HepG2 (cell line): ENCODE results near the gene MYBPC3. TPM values are rescaled to one million over a fixed set of nuclear protein-coding genes. Genes with fewer than 3 reads are reported as not detected.

ENCODE experiments used
- ATAC-seq: fragments of 200-7000 bp; cut with Tn5 transposase; 3 replicates; pipeline ENCODE4 v1.9.1; 2020; ENCODE audit warnings: mild to moderate bottlenecking, moderate library complexity
- BruUV-seq: library from RNA; stranded (reverse); fragments of 400-500 nt; replicated peaks from 2 replicates; lab custom pipeline; 2021; lab: Mats Ljungman, UMichigan
- CTCF ChIA-PET: fragments of 300-600 bp; formaldehyde crosslinking; extraction: SDS; loops from one replicate; lab custom pipeline; 2021; ENCODE audit warnings: low total read pairs, inconsistent platforms, low intra/inter-chr PET ratio; lab: Yijun Ruan, JAX
- POLR2A ChIA-PET: fragments of 350-600 bp; sonication (Branson Sonifier 250); formaldehyde crosslinking; loops from one replicate; lab custom pipeline; 2020; ENCODE audit warnings: antibody characterized with exemption, inconsistent platforms; lab: Yijun Ruan, JAX
- DNase-seq: peaks from one replicate; pipeline ENCODE4 v3.0.0-alpha.2; 2015; ENCODE audit warnings: low spot score
- FAIRE-seq: peaks from 3 replicates; lab custom pipeline; 2011; peaks lifted over from hg19 to GRCh38; lab: Jason Lieb, UNC
- H2AFZ ChIP-seq: one replicate; pipeline ENCODE4 v1.6.1; 2011; ENCODE audit warnings: low read length, inconsistent platforms
- H3K27ac ChIP-seq: fragments of 300-600 bp; 3 replicates; pipeline ENCODE4 v1.8.0; 2011; ENCODE audit warnings: mixed run types, mild to moderate bottlenecking, mixed read lengths, low read length, inconsistent platforms; ENCODE audit not compliant: insufficient read depth; ENCODE audit errors: extremely low read length
- H3K27me3 ChIP-seq, 2 experiments: fragments of 200-600 bp in 1 of 2; 2 replicates in 1 of 2; 3 replicates in 1 of 2; pipeline versions ENCODE4 v1.6.0 to v1.8.0; 2011; ENCODE audit warnings: low read length in 2 of 2, mild to moderate bottlenecking in 2 of 2, moderate library complexity in 2 of 2, inconsistent platforms in 1 of 2; ENCODE audit not compliant: insufficient read depth in 2 of 2, control insufficient read depth in 1 of 2
- H3K36me3 ChIP-seq, 2 experiments: fragments of 200-600 bp in 1 of 2; replicated peaks in 1 of 2; 2 replicates in 1 of 2; 3 replicates in 1 of 2; pipeline versions ENCODE4 v1.5.1 to v1.8.0; 2011; ENCODE audit warnings: low read length in 2 of 2, inconsistent platforms in 1 of 2; ENCODE audit not compliant: insufficient read depth in 2 of 2, control insufficient read depth in 1 of 2
- H3K4me1 ChIP-seq: 2 replicates; pipeline ENCODE4 v1.5.1; 2012; ENCODE audit warnings: low read length, inconsistent platforms; ENCODE audit not compliant: insufficient read depth
- H3K4me2 ChIP-seq: 2 replicates; pipeline ENCODE4 v1.6.0; 2011; ENCODE audit warnings: low read depth, low read length, inconsistent platforms
- H3K4me3 ChIP-seq, 3 experiments: fragments of 200-600 bp in 1 of 3; sonication (generic), shearing (Covaris generic) in 1 of 3; replicated peaks in 1 of 3; 2 replicates each; pipeline ENCODE4 v1.5.1; 2011 to 2016; ENCODE audit warnings: low read length in 3 of 3, inconsistent platforms in 2 of 3, low read depth in 2 of 3, mild to moderate bottlenecking in 2 of 3, control low read depth in 1 of 3, mixed read lengths in 1 of 3; ENCODE audit not compliant: insufficient read depth in 1 of 3
- H3K79me2 ChIP-seq: one replicate; pipeline ENCODE4 v1.6.1; 2011; ENCODE audit warnings: low read length, inconsistent platforms; ENCODE audit not compliant: insufficient read depth
- H3K9ac ChIP-seq: 2 replicates; pipeline ENCODE4 v1.6.0; 2011; ENCODE audit warnings: mild to moderate bottlenecking, low read depth, low read length, inconsistent platforms; ENCODE audit not compliant: insufficient read depth
- H3K9me3 ChIP-seq: 2 replicates; pipeline ENCODE4 v1.5.1; 2012; ENCODE audit warnings: mild to moderate bottlenecking, low read length
- H4K20me1 ChIP-seq: 2 replicates; pipeline ENCODE4 v1.6.0; 2011; ENCODE audit warnings: inconsistent platforms, mild to moderate bottlenecking, low read length, moderate library complexity; ENCODE audit not compliant: insufficient read depth
- HDAC1 ChIP-seq: sonication (generic); formaldehyde crosslinking; IDR thresholded peaks from 2 replicates; pipeline ENCODE4 v1.5.1; 2020; ENCODE audit warnings: mild to moderate bottlenecking, missing genetic modification reagents
- MIER3 ChIP-seq: IDR thresholded peaks from 2 replicates; pipeline ENCODE4 v1.6.1; 2016; ENCODE audit warnings: missing compliant biosample characterization, borderline replicate concordance
- RBM39 ChIP-seq: fragments of 200-400 bp; formaldehyde crosslinking; IDR thresholded peaks from one replicate; pipeline ENCODE4 v1.6.1; 2018; ENCODE audit warnings: antibody characterized with exemption, mild to moderate bottlenecking, low read depth, low read length; ENCODE audit not compliant: poor library complexity, severe bottlenecking
- SIX1 ChIP-seq: sonication (generic); formaldehyde crosslinking; IDR thresholded peaks from 2 replicates; pipeline ENCODE4 v1.4.0; 2020; ENCODE audit warnings: missing genetic modification reagents, borderline replicate concordance
- WGBS: methylation state at CpG from one replicate; pipeline ENCODE4 v1.1.6; 2017; ENCODE audit warnings: low lambda C conversion rate; 5-methylcytosine and 5-hydroxymethylcytosine counted together
- in situ Hi-C: cut with HindIII; loops from 2 replicates; pipeline ENCODE4 v1.10.0; 2017; ENCODE audit warnings: low pct_unique_long_range_greater_than_20kb; ENCODE audit not compliant: extremely low pct_ligation_motif_present
- intact Hi-C: fragments of 100-400 bp; cut with micrococcal nuclease; formaldehyde crosslinking; loops from one replicate; pipeline ENCODE4 v1.10.0; 2022; ENCODE audit not compliant: unreplicated experiment
- polyA plus RNA-seq, 8 experiments: library from polyadenylated mRNA; depleted of rRNA in 3 of 8; stranded (reverse) in 7 of 8; unstranded in 1 of 8; fragments of >200 nt; fragmentation: Illumina TruSeq in 4 of 8; extraction: Trizol in 4 of 8; gene quantifications; 2 replicates each; pipeline versions ENCODE4 v1.2.1 to v1.2.3, GENCODE V29; 2011 to 2016; ENCODE audit warnings: low read depth in 4 of 8, missing spikeins in 1 of 8, mixed read lengths in 1 of 8; ENCODE audit not compliant: insufficient read depth in 1 of 8
- total RNA-seq, 5 experiments: library from RNA; depleted of rRNA; stranded (reverse); fragments of >200 nt; fragmentation: Illumina TruSeq; extraction: Trizol; gene quantifications; 2 replicates each; pipeline ENCODE4 v1.2.3, GENCODE V29; 2016; ENCODE audit warnings: low read depth in 1 of 5
- TF ChIP-seq, protein P1 (sequence below): sonication (generic); formaldehyde crosslinking; IDR thresholded peaks from 2 replicates; pipeline ENCODE4 v1.4.0; 2020; ENCODE audit warnings: missing genetic modification reagents, borderline replicate concordance
- TF ChIP-seq, protein P2 (sequence below): IDR thresholded peaks from 2 replicates; pipeline ENCODE4 v1.6.1; 2016; ENCODE audit warnings: mild to moderate bottlenecking
- TF ChIP-seq, protein P3 (sequence below): sonication (generic); formaldehyde crosslinking; IDR thresholded peaks from 2 replicates; pipeline ENCODE4 v1.9.0; 2022; ENCODE audit warnings: missing genetic modification reagents, mild to moderate bottlenecking, borderline replicate concordance
- TF ChIP-seq, protein P4 (sequence below): sonication (generic); formaldehyde crosslinking; IDR thresholded peaks from 2 replicates; pipeline ENCODE4 v1.8.0; 2022; ENCODE audit warnings: mild to moderate bottlenecking, missing genetic modification reagents; ENCODE audit not compliant: insufficient replicate concordance
- TF ChIP-seq, protein P5 (sequence below): sonication (generic); formaldehyde crosslinking; IDR thresholded peaks from 2 replicates; pipeline ENCODE4 v1.4.0; 2020; ENCODE audit warnings: missing genetic modification reagents, mild to moderate bottlenecking, borderline replicate concordance

MYBPC3 gene
- total and polyA plus RNA-seq, 2 of the 13 experiments (the other 11 are each of a cell fraction or from before 2014, with no cell fraction given), result not detected

DNA sequence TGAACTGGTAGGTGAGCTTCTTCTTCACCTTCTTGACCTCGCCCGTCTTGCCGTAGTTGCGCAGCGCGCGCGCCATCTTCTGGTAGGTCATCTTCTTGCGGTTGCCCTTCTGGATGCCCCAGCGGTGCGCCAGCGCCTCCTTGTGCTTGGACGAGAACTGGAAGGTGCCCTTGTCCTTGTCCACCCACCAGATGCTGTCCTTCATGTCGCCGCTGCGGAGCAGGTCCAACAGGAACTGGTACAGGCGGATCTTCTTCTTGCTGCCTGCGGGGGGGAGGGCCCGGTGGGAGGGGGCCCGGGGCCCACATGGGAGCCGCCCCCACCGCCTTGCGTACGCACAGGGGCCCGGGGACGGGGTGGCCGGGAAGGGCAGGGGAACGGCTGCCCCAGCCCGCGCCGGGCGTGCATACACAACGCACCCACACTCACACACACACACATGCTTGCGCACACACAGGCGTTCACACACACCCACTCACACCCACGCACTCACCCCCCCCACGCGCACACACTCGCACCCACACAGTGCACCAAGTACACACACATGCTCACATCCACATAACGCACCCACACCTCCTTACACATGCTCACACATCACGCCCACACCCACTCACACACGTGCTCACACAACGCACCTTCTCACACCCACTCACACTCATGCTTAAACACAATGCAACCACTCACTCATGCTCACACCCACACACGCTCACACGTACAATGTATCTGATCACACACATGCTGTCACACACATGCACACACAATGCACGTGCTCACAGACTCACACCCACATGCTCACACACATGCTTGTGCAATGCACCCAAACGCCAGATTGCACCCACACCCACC lies 3.0 kb upstream of the MYBPC3 start:
- DNase-seq, result peak; percentile 86
- intact Hi-C loops, result loop anchor here (1.0 to 5.0 kb wide), 4 partner anchors 87 to 257 kb away; no protein-coding TSS in a partner anchor
- peaks cover 64% of the 10 kb centered on the region for H3K4me1 ChIP-seq
- H3K79me2 ChIP-seq, result no peaks in the 10 kb centered on the region
- BruUV-seq, result no TSS peak
- ChIA-PET CTCF (interaction anchor here (0.6 to 2.3 kb wide), 7 partner anchors 25 to 466 kb away, joined by 3 to 20 read pairs (median 9); partner anchors contain the start of genes ARFGAP2 and NR1H3), POLR2A (no interaction called here)
- H3K36me3 ChIP-seq, result no peaks in the 10 kb centered on the region
- no peaks in the 10 kb centered on the region for H3K9me3 ChIP-seq
- peak overlapping the region; percentile 15 for H2AFZ ChIP-seq
- H3K27me3 ChIP-seq, result peaks cover 6 to 31% of the 10 kb centered on the region in 2 experiments; a peak in 3 of 5 replicates
- H3K4me3 ChIP-seq, result peak overlapping the region; percentile 54 to 72 (median 66)
- H3K9ac ChIP-seq, result 0 out of 2 replicates have a peak overlapping the region, but pooled peaks have one; percentile 29
- in situ Hi-C loops, result no loop called here
- H4K20me1 ChIP-seq, result no peaks in the 10 kb centered on the region
- peak; percentile 87 for ATAC-seq
- peak overlapping the region; percentile 84 for H3K4me2 ChIP-seq
- 28% methylated on average over 23 of the region's 47 CpGs for WGBS
- H3K27ac ChIP-seq, result no peak overlapping the region
- peak; percentile 83 for FAIRE-seq
- TF ChIP-seq SIX1 (CRISPR knock-in tag) (no peak), RBM39 (peak; percentile 37), MIER3 (CRISPR knock-in tag) (peak; percentile 39; the same call in 1 of the 2 replicates), HDAC1 (peak; percentile 64)
- TF ChIP-seq, protein P1, sequence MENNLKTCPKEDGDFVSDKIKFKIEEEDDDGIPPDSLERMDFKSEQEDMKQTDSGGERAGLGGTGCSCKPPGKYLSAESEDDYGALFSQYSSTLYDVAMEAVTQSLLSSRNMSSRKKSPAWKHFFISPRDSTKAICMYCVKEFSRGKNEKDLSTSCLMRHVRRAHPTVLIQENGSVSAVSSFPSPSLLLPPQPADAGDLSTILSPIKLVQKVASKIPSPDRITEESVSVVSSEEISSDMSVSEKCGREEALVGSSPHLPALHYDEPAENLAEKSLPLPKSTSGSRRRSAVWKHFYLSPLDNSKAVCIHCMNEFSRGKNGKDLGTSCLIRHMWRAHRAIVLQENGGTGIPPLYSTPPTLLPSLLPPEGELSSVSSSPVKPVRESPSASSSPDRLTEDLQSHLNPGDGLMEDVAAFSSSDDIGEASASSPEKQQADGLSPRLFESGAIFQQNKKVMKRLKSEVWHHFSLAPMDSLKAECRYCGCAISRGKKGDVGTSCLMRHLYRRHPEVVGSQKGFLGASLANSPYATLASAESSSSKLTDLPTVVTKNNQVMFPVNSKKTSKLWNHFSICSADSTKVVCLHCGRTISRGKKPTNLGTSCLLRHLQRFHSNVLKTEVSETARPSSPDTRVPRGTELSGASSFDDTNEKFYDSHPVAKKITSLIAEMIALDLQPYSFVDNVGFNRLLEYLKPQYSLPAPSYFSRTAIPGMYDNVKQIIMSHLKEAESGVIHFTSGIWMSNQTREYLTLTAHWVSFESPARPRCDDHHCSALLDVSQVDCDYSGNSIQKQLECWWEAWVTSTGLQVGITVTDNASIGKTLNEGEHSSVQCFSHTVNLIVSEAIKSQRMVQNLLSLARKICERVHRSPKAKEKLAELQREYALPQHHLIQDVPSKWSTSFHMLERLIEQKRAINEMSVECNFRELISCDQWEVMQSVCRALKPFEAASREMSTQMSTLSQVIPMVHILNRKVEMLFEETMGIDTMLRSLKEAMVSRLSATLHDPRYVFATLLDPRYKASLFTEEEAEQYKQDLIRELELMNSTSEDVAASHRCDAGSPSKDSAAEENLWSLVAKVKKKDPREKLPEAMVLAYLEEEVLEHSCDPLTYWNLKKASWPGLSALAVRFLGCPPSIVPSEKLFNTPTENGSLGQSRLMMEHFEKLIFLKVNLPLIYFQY (CRISPR knock-in tag), result peak; percentile 78; the same call in 1 of the 2 replicates
- TF ChIP-seq, protein P2, sequence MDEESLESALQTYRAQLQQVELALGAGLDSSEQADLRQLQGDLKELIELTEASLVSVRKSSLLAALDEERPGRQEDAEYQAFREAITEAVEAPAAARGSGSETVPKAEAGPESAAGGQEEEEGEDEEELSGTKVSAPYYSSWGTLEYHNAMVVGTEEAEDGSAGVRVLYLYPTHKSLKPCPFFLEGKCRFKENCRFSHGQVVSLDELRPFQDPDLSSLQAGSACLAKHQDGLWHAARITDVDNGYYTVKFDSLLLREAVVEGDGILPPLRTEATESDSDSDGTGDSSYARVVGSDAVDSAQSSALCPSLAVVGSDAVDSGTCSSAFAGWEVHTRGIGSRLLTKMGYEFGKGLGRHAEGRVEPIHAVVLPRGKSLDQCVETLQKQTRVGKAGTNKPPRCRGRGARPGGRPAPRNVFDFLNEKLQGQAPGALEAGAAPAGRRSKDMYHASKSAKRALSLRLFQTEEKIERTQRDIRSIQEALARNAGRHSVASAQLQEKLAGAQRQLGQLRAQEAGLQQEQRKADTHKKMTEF (CRISPR knock-in tag), result peak; percentile 29; the same call in 1 of the 2 replicates
- TF ChIP-seq, protein P3, sequence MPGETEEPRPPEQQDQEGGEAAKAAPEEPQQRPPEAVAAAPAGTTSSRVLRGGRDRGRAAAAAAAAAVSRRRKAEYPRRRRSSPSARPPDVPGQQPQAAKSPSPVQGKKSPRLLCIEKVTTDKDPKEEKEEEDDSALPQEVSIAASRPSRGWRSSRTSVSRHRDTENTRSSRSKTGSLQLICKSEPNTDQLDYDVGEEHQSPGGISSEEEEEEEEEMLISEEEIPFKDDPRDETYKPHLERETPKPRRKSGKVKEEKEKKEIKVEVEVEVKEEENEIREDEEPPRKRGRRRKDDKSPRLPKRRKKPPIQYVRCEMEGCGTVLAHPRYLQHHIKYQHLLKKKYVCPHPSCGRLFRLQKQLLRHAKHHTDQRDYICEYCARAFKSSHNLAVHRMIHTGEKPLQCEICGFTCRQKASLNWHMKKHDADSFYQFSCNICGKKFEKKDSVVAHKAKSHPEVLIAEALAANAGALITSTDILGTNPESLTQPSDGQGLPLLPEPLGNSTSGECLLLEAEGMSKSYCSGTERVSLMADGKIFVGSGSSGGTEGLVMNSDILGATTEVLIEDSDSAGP (CRISPR knock-in tag), result peak; percentile 73
- TF ChIP-seq, protein P4, sequence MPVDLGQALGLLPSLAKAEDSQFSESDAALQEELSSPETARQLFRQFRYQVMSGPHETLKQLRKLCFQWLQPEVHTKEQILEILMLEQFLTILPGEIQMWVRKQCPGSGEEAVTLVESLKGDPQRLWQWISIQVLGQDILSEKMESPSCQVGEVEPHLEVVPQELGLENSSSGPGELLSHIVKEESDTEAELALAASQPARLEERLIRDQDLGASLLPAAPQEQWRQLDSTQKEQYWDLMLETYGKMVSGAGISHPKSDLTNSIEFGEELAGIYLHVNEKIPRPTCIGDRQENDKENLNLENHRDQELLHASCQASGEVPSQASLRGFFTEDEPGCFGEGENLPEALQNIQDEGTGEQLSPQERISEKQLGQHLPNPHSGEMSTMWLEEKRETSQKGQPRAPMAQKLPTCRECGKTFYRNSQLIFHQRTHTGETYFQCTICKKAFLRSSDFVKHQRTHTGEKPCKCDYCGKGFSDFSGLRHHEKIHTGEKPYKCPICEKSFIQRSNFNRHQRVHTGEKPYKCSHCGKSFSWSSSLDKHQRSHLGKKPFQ, result no peak
- TF ChIP-seq, protein P5, sequence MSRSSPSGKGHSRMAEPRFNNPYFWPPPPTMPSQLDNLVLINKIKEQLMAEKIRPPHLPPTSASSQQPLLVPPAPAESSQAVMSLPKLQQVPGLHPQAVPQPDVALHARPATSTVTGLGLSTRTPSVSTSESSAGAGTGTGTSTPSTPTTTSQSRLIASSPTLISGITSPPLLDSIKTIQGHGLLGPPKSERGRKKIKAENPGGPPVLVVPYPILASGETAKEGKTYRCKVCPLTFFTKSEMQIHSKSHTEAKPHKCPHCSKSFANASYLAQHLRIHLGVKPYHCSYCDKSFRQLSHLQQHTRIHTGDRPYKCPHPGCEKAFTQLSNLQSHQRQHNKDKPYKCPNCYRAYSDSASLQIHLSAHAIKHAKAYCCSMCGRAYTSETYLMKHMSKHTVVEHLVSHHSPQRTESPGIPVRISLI (CRISPR knock-in tag), result peak; percentile 47; the same call in 1 of the 2 replicates
